HepG2 (cell line): ENCODE data around the gene SRC. TPM values are rescaled to one million over a fixed set of nuclear protein-coding genes. Genes with fewer than 3 reads are reported as not detected.
A peak's percentile ranks its signal among the peaks of the same experiment; 100 is the strongest.

ENCODE experiments used
- CREM ChIP-seq, 2 experiments: sonication (generic) in 1 of 2; formaldehyde crosslinking in 1 of 2; IDR thresholded peaks; 2 replicates each; pipeline versions ENCODE4 v1.4.0 to v1.6.1; 2016 to 2020; ENCODE audit warnings: antibody characterized with exemption in 1 of 2, mild to moderate bottlenecking in 1 of 2, missing genetic modification reagents in 1 of 2
- GABPA ChIP-seq, 2 experiments: IDR thresholded peaks; 2 replicates each; pipeline ENCODE4 v1.6.1; 2011 to 2016; ENCODE audit warnings: low read depth in 2 of 2, low read length in 1 of 2, missing biosample characterization in 1 of 2, missing genetic modification characterization in 1 of 2
- HMGXB4 ChIP-seq, 2 experiments: sonication (generic) in 1 of 2; formaldehyde crosslinking in 1 of 2; IDR thresholded peaks; 2 replicates each; pipeline versions ENCODE4 v1.4.0 to v1.6.1; 2018 to 2020; ENCODE audit warnings: missing genetic modification reagents in 2 of 2, borderline replicate concordance in 1 of 2, low read depth in 1 of 2, mild to moderate bottlenecking in 1 of 2, missing biosample characterization in 1 of 2
- KAT2B ChIP-seq: fragments of 150-350 bp; IDR thresholded peaks from 2 replicates; pipeline ENCODE4 v1.6.1; 2014; ENCODE audit warnings: low read depth, low read length, borderline replicate concordance
- KDM6A ChIP-seq: IDR thresholded peaks from 2 replicates; pipeline ENCODE4 v1.6.1; 2016; ENCODE audit warnings: low read depth
- MTERF4 ChIP-seq: sonication (generic); formaldehyde crosslinking; IDR thresholded peaks from 2 replicates; pipeline ENCODE4 v1.8.0; 2023; ENCODE audit warnings: mild to moderate bottlenecking, missing genetic modification reagents
- NCOA5 ChIP-seq: sonication (generic); formaldehyde crosslinking; IDR thresholded peaks from 2 replicates; pipeline ENCODE4 v1.4.0; 2020; ENCODE audit warnings: missing genetic modification reagents
- PHF5A ChIP-seq: IDR thresholded peaks from one replicate; pipeline ENCODE4 v1.6.1; 2018; ENCODE audit warnings: low read depth, missing genetic modification reagents; ENCODE audit not compliant: unreplicated experiment
- REL ChIP-seq: sonication (generic); formaldehyde crosslinking; conservative IDR thresholded peaks from 2 replicates; pipeline ENCODE4 v1.8.0; 2022; ENCODE audit warnings: mild to moderate bottlenecking, missing genetic modification reagents, moderate library complexity
- TAF15 ChIP-seq: fragments of 200-400 bp; formaldehyde crosslinking; IDR thresholded peaks from one replicate; pipeline ENCODE4 v1.6.1; 2018; ENCODE audit warnings: mild to moderate bottlenecking, low read depth, low read length; ENCODE audit not compliant: poor library complexity, severe bottlenecking
- TFE3 ChIP-seq: IDR thresholded peaks from 2 replicates; pipeline ENCODE4 v1.6.1; 2016
- THAP9 ChIP-seq: sonication (generic); formaldehyde crosslinking; IDR thresholded peaks from 2 replicates; pipeline ENCODE4; 2020; ENCODE audit warnings: missing genetic modification reagents, mild to moderate bottlenecking, borderline replicate concordance
- ZMAT5 ChIP-seq: sonication (generic); formaldehyde crosslinking; IDR thresholded peaks from 2 replicates; pipeline ENCODE4 v1.5.0; 2020; ENCODE audit warnings: mild to moderate bottlenecking, low read depth, missing genetic modification reagents, borderline replicate concordance
- ZNF552 ChIP-seq: sonication (generic); formaldehyde crosslinking; IDR thresholded peaks from 2 replicates; pipeline ENCODE4 v1.9.0; 2022; ENCODE audit warnings: missing genetic modification reagents, mild to moderate bottlenecking, borderline replicate concordance
- ZNF557 ChIP-seq: sonication (generic); formaldehyde crosslinking; IDR thresholded peaks from 2 replicates; pipeline ENCODE4 v1.4.0; 2020; ENCODE audit warnings: missing genetic modification reagents
- ZNF691 ChIP-seq: sonication (generic); formaldehyde crosslinking; IDR thresholded peaks from 2 replicates; pipeline ENCODE4 v1.4.0; 2020; ENCODE audit warnings: missing genetic modification reagents, low read depth, mild to moderate bottlenecking, borderline replicate concordance
- ZNF775 ChIP-seq: sonication (generic); formaldehyde crosslinking; IDR thresholded peaks from 2 replicates; pipeline ENCODE4 v1.4.0; 2020; ENCODE audit warnings: missing genetic modification reagents, mild to moderate bottlenecking, moderate library complexity, borderline replicate concordance
- ZNF788 ChIP-seq: sonication (generic); formaldehyde crosslinking; IDR thresholded peaks from 2 replicates; pipeline ENCODE4 v1.5.0; 2020; ENCODE audit warnings: mild to moderate bottlenecking, missing genetic modification reagents, borderline replicate concordance
- polyA plus RNA-seq, 8 experiments: library from polyadenylated mRNA; depleted of rRNA in 3 of 8; stranded (reverse) in 7 of 8; unstranded in 1 of 8; fragments of >200 nt; fragmentation: Illumina TruSeq in 4 of 8; extraction: Trizol in 4 of 8; gene quantifications; 2 replicates each; pipeline versions ENCODE4 v1.2.1 to v1.2.3, GENCODE V29; 2011 to 2016; ENCODE audit warnings: low read depth in 4 of 8, missing spikeins in 1 of 8, mixed read lengths in 1 of 8; ENCODE audit not compliant: insufficient read depth in 1 of 8
- total RNA-seq, 5 experiments: library from RNA; depleted of rRNA; stranded (reverse); fragments of >200 nt; fragmentation: Illumina TruSeq; extraction: Trizol; gene quantifications; 2 replicates each; pipeline ENCODE4 v1.2.3, GENCODE V29; 2016; ENCODE audit warnings: low read depth in 1 of 5

Gene SRC
- total and polyA plus RNA-seq, 2 of the 13 experiments (the other 11 are each of a cell fraction or from before 2014, with no cell fraction given), result 54.7 to 192 TPM

- TF ChIP-seq HMGXB4 (CRISPR knock-in tag; IDR thresholded peaks at IDR 0.05; ENCODE audit: borderline replicate concordance in 1 of 2, low read depth in 1 of 2), result peak; percentile 35 to 57; a peak in 3 of 4 replicates
- TF ChIP-seq NCOA5 (CRISPR knock-in tag), result no peak
- TF ChIP-seq ZMAT5, result no peak
- TF ChIP-seq ZNF788 (CRISPR knock-in tag), result peak; percentile 56; the same call in 1 of the 2 replicates
- TF ChIP-seq ZNF691 (CRISPR knock-in tag), result peak; percentile 66; the same call in 1 of the 2 replicates
- 0 out of 2 replicates have a peak, but pooled peaks have one; percentile 40 for TF ChIP-seq KDM6A (CRISPR knock-in tag)
- TF ChIP-seq MTERF4 (CRISPR knock-in tag), result no peak
- TF ChIP-seq KAT2B, result no peak
- TF ChIP-seq CREM (IDR thresholded peaks at IDR 0.05), result peak; percentile 45
- TF ChIP-seq CREM (CRISPR knock-in tag; IDR thresholded peaks at IDR 0.05), result no peak
- no peak for TF ChIP-seq ZNF557 (CRISPR knock-in tag)
- no peak for TF ChIP-seq GABPA (IDR thresholded peaks at IDR 0.05; ENCODE audit: low read depth, low read length)
- TF ChIP-seq GABPA (CRISPR knock-in tag; IDR thresholded peaks at IDR 0.05; ENCODE audit: low read depth), result peak; percentile 39; the same call in 1 of the 2 replicates
- no peak for TF ChIP-seq ZNF552 (CRISPR knock-in tag)
- TF ChIP-seq THAP9 (CRISPR knock-in tag), result no peak; the same call in 1 of the 2 replicates
- no peak for TF ChIP-seq ZNF775 (CRISPR knock-in tag)
- TF ChIP-seq PHF5A (CRISPR knock-in tag), result peak; percentile 54
- no peak for TF ChIP-seq TFE3 (CRISPR knock-in tag)
- no peak for TF ChIP-seq TAF15
- no peak for TF ChIP-seq REL (CRISPR knock-in tag)
These were observed 8.5 kb upstream of the SRC start (continued) for GRCh38 chr20:37337208-37337991.
